Stimulated activated naive CD8-positive, alpha-beta T cell treated with anti-CD3 and anti-CD28 coated beads, Interleukin-15, Interleukin-2, amounts not matched to agents 100 ng/mL and 50 ng/mL, for 24 hours (primary cell): ENCODE measurements around the gene CYLD.

ENCODE experiments used
- H3K27ac Mint-ChIP-seq: one replicate; pipeline ENCODE4 v1.8.0; 2021; ENCODE audit warnings: mild to moderate bottlenecking, mixed read lengths
- H3K27me3 Mint-ChIP-seq: one replicate; pipeline ENCODE4 v1.8.0; 2021; ENCODE audit warnings: mixed read lengths
- H3K36me3 Mint-ChIP-seq: one replicate; pipeline ENCODE4 v1.8.0; 2021; ENCODE audit warnings: low read depth, mixed read lengths
- H3K4me1 Mint-ChIP-seq: one replicate; pipeline ENCODE4 v1.8.0; 2021; ENCODE audit warnings: low read depth, mixed read lengths
- H3K4me3 Mint-ChIP-seq: one replicate; pipeline ENCODE4 v1.8.0; 2021; ENCODE audit warnings: mild to moderate bottlenecking, mixed read lengths
- H3K9me3 Mint-ChIP-seq: one replicate; pipeline ENCODE4 v1.8.0; 2021; ENCODE audit warnings: mixed read lengths

CYLD gene

DNA sequence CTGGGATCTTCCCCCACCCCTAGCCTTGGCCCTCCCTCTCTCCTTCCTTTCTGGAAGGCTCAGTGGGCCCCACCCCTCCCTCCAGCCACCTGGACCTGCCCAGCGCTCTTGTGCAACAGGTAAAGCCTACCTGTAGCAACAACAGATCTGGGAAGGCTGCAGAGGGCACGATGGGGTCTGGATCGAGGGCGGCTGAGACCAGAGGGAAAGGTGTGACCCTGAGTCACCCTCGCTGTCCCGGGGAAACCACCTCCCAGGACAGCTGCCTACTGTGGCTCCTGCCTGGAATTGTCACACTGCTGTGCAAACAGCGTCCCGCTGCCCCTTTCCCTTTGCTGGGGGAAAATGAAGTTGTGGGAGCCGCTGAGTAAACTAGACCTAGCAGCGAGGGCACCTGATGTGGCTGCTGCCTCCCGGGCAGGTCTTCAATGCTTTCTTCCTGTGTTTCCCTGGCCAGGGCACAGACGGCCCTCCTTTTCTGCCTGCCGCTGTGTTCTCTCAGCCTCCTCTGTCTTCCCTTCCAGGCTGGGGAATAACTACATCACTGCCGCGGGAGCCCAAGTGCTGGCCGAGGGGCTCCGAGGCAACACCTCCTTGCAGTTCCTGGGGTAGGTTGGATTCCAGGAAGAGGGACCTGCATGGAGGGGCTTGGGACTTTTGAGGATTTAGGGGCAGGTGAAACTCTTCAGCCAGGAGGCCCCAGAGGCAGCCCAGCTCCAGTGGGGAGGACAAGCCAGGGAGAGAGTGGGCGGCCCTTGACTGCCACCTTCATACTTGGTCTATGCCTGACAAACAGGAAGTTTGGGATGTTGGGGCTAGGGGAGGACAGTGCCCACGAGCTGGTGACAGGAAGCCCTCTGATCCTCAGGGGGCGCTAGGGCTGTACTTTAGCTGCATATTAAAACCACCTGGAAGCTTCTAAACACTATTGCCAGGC lies 22.2 kb upstream of the CYLD start:
- Mint-ChIP-seq H3K4me3 (no peak overlapping the region), H3K36me3 (peaks cover 6% of the 10 kb centered on the region), H3K9me3 (peaks cover 6% of the 10 kb centered on the region), H3K27ac (no peak overlapping the region), H3K4me1 (peaks cover 32% of the 10 kb centered on the region), H3K27me3 (no peaks in the 10 kb centered on the region)

DNA sequence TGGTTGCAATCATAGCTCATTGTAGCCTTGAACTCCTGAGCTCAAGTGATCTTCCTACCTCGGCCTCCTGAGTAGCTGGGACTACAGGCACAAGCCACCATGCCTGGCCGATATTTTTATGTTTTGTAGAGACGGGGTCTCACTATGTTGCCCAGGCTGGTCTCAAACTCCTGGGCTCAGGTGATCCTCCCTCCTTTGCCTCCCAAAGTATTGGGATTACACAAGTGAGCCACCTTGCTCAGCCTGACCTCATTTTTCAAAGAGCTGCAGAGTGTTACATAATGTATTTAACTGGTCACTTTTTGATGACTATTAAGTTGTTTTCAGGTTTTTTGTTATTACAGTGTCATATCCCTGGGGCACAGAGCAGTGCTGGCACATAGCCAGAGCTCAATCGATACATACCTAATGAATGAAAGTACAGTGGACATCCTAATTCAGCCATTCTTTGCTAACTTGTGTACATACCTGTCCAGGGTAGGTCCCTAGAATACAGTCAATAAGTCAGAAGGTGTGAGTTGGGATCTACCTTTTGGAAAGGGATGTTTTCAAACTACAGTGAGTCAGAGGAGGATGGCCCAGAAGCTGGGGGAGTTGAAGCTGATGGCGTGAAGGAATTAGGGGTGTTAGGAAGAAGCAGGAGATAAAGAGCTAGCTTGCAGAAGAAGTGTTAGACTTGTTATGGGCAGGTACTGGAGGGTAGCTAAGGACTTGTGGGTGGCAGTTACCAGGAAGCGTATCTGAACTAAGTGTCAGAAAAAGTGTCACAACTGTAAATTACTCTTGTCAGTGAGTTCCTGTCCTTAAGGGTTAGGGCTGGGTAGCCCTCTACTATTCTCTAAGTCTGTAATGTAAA lies 20.1 kb upstream of the CYLD start:
- Mint-ChIP-seq H3K36me3 (peaks cover 10% of the 10 kb centered on the region), H3K27me3 (no peaks in the 10 kb centered on the region), H3K4me1 (peaks cover 31% of the 10 kb centered on the region), H3K4me3 (no peak overlapping the region), H3K9me3 (peaks cover 6% of the 10 kb centered on the region), H3K27ac (peak overlapping the region; percentile 58)

DNA sequence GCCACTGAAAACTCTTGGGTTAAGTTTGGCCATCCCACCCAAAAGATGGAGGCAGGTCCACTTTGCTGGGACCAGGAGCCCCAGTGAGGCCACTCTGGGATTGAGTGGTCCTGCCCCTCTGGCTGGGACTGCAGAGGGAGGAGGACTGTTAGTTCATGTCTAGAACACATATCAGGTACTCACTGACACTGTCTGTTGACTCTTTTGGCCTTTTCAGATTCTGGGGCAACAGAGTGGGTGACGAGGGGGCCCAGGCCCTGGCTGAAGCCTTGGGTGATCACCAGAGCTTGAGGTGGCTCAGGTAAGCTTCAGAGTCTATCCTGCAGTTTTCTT lies 19.5 kb upstream of the CYLD start:
- Mint-ChIP-seq H3K27me3 (no peaks in the 10 kb centered on the region), H3K9me3 (peaks cover 6% of the 10 kb centered on the region), H3K4me1 (peaks cover 25% of the 10 kb centered on the region), H3K27ac (peak overlapping the region; percentile 58), H3K4me3 (no peak overlapping the region), H3K36me3 (peaks cover 10% of the 10 kb centered on the region)

DNA sequence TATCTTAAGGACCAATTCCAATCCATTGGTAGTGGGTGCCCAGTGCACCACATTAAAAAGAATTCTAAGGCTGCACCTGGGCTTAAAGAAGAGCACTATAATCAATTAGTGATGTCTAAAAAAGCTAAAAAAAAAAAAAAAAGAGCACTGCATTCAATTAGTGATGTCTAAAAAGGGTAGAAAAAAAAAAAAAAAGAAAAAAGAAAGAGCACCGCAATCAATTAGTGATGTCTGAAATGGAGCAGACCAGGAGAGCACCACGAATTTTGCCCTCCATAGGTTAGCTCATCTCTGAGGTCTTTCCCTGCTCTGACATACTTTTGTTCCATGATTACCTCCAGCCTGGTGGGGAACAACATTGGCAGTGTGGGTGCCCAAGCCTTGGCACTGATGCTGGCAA lies 18.9 kb upstream of the CYLD start:
- no peaks in the 10 kb centered on the region for H3K27me3 Mint-ChIP-seq
- H3K9me3 Mint-ChIP-seq, result peaks cover 6% of the 10 kb centered on the region
- H3K27ac Mint-ChIP-seq, result no peak overlapping the region
- H3K36me3 Mint-ChIP-seq, result peaks cover 10% of the 10 kb centered on the region
- no peak overlapping the region for H3K4me3 Mint-ChIP-seq
- peaks cover 24% of the 10 kb centered on the region for H3K4me1 Mint-ChIP-seq

DNA sequence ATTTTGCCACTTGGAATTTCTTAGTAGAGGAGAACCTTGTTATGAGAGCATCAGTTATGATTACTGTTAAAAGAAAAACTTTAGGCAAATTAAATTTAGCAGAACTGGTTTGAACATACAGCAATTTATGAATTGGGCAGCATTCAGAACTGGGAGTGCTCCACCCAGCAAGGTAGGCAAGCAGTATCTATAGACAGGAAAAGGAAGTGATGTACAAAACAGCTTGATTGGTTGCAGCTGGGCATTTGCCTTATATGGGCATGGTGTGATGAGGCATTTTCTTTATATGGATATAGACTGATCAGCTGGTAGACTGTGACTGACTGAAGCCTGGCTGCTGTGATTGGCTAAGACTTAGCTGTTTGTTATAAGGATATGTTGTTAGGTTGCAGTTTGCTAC lies 17.6 kb upstream of the CYLD start:
- peaks cover 14% of the 10 kb centered on the region for H3K36me3 Mint-ChIP-seq
- H3K9me3 Mint-ChIP-seq, result peaks cover 6% of the 10 kb centered on the region
- no peak overlapping the region for H3K4me3 Mint-ChIP-seq
- peaks cover 21% of the 10 kb centered on the region for H3K4me1 Mint-ChIP-seq
- no peaks in the 10 kb centered on the region for H3K27me3 Mint-ChIP-seq
- H3K27ac Mint-ChIP-seq, result no peak overlapping the region

DNA sequence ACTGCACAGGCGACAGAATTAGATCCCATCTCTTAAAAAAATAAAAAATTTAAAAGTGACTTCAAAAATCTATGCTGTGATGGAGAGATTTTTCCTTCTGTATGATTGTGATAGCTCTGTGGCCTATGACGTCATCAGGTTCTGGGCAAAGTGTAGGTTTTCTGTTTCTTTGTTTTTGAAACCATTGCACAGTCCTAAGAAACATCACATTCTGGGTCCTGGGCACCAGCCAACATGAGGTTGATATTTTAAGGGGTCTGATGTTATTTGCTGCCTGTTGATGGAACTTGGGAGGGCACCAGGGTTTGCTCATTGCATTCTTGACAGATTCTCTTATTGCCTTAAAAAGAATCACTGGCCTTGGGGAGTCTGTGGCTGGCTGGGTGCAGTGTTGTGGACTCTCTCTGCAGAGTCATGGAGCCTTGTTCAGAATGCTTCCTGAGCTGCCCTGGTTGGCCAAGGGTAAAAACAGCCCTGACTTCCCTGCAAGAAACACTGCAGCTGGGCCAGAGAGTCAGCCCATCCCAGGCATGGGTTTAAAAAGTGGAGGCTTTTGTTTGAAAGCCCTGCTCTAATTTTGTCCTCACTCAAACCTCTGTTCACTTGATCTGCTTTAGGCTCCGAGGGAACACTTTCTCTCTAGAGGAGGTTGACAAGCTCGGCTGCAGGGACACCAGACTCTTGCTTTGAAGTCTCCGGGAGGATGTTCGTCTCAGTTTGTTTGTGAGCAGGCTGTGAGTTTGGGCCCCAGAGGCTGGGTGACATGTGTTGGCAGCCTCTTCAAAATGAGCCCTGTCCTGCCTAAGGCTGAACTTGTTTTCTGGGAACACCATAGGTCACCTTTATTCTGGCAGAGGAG lies 10.5 kb upstream of the CYLD start:
- no peaks in the 10 kb centered on the region for H3K27me3 Mint-ChIP-seq
- H3K9me3 Mint-ChIP-seq, result no peaks in the 10 kb centered on the region
- H3K36me3 Mint-ChIP-seq, result peaks cover 4% of the 10 kb centered on the region
- H3K27ac Mint-ChIP-seq, result peak overlapping the region; percentile 19
- H3K4me1 Mint-ChIP-seq, result peaks cover 31% of the 10 kb centered on the region
- H3K4me3 Mint-ChIP-seq, result no peak overlapping the region

DNA sequence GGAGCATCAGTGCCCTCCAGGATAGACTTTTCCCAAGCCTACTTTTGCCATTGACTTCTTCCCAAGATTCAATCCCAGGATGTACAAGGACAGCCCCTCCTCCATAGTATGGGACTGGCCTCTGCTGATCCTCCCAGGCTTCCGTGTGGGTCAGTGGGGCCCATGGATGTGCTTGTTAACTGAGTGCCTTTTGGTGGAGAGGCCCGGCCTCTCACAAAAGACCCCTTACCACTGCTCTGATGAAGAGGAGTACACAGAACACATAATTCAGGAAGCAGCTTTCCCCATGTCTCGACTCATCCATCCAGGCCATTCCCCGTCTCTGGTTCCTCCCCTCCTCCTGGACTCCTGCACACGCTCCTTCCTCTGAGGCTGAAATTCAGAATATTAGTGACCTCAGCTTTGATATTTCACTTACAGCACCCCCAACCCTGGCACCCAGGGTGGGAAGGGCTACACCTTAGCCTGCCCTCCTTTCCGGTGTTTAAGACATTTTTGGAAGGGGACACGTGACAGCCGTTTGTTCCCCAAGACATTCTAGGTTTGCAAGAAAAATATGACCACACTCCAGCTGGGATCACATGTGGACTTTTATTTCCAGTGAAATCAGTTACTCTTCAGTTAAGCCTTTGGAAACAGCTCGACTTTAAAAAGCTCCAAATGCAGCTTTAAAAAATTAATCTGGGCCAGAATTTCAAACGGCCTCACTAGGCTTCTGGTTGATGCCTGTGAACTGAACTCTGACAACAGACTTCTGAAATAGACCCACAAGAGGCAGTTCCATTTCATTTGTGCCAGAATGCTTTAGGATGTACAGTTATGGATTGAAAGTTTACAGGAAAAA lies 9.7 kb upstream of the CYLD start:
- no peaks in the 10 kb centered on the region for H3K27me3 Mint-ChIP-seq
- H3K9me3 Mint-ChIP-seq, result no peaks in the 10 kb centered on the region
- H3K4me1 Mint-ChIP-seq, result peaks cover 39% of the 10 kb centered on the region
- peaks cover 4% of the 10 kb centered on the region for H3K36me3 Mint-ChIP-seq
- H3K27ac Mint-ChIP-seq, result no peak overlapping the region
- H3K4me3 Mint-ChIP-seq, result no peak overlapping the region

DNA sequence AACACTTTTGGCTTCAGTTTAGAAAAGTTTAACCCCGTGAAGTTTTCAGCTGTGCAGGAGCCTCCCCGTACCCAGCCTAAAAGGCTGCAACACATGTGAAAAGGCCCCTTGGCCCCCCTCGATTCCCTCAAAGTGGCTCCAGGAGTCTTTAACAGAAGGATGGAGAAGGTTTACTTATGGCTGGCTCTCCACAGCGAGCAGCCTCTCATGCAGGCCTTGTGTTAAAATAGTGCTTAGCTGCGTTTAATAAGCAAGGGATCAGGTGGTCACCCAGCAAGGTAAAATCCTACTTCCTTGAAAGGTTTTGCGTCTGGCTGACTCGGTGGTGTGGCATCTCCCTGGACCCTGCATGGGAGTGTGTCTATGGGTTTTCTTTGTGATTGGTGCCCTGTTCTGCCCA lies 8.4 kb upstream of the CYLD start:
- no peak overlapping the region for H3K4me3 Mint-ChIP-seq
- H3K36me3 Mint-ChIP-seq, result no peaks in the 10 kb centered on the region
- H3K27ac Mint-ChIP-seq, result no peak overlapping the region
- H3K4me1 Mint-ChIP-seq, result peaks cover 42% of the 10 kb centered on the region
- no peaks in the 10 kb centered on the region for H3K27me3 Mint-ChIP-seq
- no peaks in the 10 kb centered on the region for H3K9me3 Mint-ChIP-seq

DNA sequence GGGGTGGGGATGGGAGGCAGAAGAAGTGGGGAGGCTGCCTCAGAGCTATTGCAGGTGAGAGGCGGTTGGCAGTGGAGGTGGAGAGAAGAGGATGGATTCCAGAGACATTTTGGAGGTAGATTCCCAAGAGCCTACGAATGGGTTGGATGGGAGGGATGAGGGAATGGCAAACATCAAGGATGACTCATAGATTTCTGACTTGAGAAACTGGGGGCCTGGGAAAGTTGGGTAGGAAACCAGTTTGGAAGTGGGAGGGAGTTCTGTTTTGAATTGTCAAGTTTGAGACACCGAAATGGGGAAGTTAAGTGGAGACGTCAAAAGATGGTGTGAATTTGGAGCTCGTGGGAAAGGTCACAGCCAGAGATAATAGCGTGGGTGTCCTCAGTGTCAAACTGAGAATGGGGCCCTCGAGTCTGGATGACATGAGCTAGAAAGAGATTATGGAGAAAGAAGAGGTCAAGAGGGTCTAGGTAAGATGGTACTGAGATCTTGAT lies 6.2 kb upstream of the CYLD start:
- Mint-ChIP-seq H3K4me3 (peak overlapping the region; percentile 6), H3K36me3 (no peaks in the 10 kb centered on the region), H3K9me3 (no peaks in the 10 kb centered on the region), H3K4me1 (peaks cover 47% of the 10 kb centered on the region), H3K27ac (no peak overlapping the region), H3K27me3 (no peaks in the 10 kb centered on the region)

DNA sequence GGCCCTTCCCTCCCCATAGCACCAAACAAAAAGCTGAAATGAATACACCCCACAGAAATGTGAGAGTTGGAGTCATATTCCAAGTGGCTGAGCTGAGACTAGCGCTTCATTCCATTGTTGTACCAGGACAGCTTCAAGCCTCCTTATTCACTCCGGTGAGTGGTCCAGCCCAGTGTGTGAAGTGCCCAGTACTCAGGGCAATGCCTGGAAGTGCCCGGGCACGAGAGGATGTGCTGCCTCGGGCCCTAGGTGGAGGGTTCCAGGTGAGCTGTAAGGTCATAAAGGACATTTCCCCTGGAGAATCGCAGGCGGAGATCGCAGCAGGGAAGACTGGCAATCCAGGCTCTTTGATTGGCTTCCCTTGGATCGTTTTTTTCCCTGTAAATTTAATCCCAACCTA lies 5.4 kb upstream of the CYLD start:
- Mint-ChIP-seq H3K36me3 (no peaks in the 10 kb centered on the region), H3K4me1 (peaks cover 49% of the 10 kb centered on the region), H3K4me3 (no peak overlapping the region), H3K9me3 (no peaks in the 10 kb centered on the region), H3K27me3 (no peaks in the 10 kb centered on the region), H3K27ac (no peak overlapping the region)

DNA sequence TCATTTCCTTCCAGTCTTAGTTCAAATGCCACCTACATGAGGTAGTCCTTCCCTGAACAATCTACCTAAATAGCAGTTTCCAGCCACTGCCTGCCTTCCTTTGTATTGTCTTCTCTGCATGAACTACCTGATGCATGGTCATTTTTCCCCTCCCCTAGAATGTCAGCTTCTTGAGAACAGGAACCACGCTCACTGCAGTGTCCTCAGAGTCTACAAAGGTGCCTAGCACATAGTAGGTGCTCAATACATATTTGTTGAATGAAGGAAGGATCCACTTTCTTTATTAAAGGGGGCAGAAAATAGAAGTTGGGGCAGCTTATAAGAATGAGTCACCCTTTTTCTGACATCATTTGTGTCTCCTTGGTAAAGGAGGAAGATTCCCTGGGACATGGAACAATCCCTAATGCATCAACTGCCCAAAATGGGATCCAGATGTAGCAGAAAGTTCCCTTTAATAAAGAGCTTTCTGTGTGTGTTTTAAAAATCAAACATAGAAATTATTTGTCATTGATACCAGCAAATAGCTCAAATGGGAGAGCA lies 4.4 kb upstream of the CYLD start:
- Mint-ChIP-seq H3K4me1 (peaks cover 43% of the 10 kb centered on the region), H3K36me3 (no peaks in the 10 kb centered on the region), H3K4me3 (no peak overlapping the region), H3K27me3 (no peaks in the 10 kb centered on the region), H3K27ac (no peak overlapping the region), H3K9me3 (no peaks in the 10 kb centered on the region)

DNA sequence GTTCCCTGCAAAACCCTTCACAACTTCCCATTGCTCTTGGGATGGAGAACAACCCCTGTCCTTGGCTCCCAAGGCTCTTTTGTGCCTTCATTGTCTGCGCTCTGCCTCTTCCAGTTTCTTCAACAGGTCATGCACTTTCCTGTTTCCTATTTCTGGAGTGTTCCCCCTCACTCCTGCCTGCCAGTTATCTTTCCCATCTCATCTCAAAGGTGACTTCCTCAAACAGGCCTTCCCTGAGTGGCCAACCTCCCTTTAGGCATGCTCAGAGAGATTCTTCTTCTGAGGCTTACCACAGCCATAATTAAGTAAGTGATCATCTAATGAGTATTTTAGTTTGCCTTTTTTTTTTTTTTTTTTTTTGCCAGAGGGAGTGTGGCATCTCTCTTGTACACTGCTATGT lies 2.9 kb upstream of the CYLD start:
- H3K4me1 Mint-ChIP-seq, result peaks cover 54% of the 10 kb centered on the region
- no peak overlapping the region for H3K4me3 Mint-ChIP-seq
- H3K36me3 Mint-ChIP-seq, result no peaks in the 10 kb centered on the region
- H3K27me3 Mint-ChIP-seq, result no peaks in the 10 kb centered on the region
- H3K9me3 Mint-ChIP-seq, result no peaks in the 10 kb centered on the region
- peak overlapping the region; percentile 29 for H3K27ac Mint-ChIP-seq

DNA sequence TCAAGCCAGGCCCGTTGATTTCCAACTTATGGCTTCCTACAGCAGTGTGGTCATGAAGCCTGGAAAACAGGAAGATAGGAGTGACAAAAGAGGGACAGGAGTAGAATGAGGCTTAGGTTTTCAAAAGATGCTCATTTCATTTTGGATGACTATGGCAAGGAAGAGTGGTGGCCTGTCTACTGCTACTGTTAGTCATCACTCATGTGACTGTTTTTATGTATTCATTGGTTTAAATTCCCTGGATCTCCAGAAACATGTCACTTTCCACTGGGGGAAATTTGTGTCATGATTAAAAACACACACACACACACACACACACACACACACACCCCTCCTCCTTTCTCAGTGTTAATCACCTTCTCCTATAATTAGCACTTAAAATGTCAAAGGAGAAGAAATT lies 1.1 kb upstream of the CYLD start:
- Mint-ChIP-seq H3K27ac (peak overlapping the region; percentile 92), H3K9me3 (no peaks in the 10 kb centered on the region), H3K36me3 (peaks cover 11% of the 10 kb centered on the region)

More for the DNA sequence above, 1.1 kb upstream of the CYLD start:
- H3K4me3 Mint-ChIP-seq, result peak overlapping the region; percentile 85
- no peaks in the 10 kb centered on the region for H3K27me3 Mint-ChIP-seq
- peaks cover 62% of the 10 kb centered on the region for H3K4me1 Mint-ChIP-seq
